Measurements from ENCODE around the gene ATP6V0C.

GRCh38 chr16:2528161-2529060 is 14.7 kb downstream of the ATP6V0C start:
- TF ChIP-seq HOXA7 (CRISPR knock-in tag; IDR thresholded peaks at IDR 0.05) (no peak), SOX5 (CRISPR knock-in tag; IDR thresholded peaks at IDR 0.05; ENCODE audit: borderline replicate concordance) (no peak), RAD21 (CRISPR knock-in tag; IDR thresholded peaks at IDR 0.05) (no peak), SCMH1 (CRISPR knock-in tag; IDR thresholded peaks at IDR 0.05; ENCODE audit: borderline replicate concordance) (no peak), DPF2 (CRISPR knock-in tag; IDR thresholded peaks at IDR 0.05; ENCODE audit: borderline replicate concordance, low read depth) (no peak), JUND (CRISPR knock-in tag; IDR thresholded peaks at IDR 0.05) (no peak), HOXD1 (CRISPR knock-in tag; IDR thresholded peaks at IDR 0.05) (no peak), ZMAT3 (CRISPR knock-in tag; conservative IDR thresholded peaks at IDR 0.05) (no peak)
